HEK293 (cell line): ENCODE data around the gene OR2A14.

Experiments used
- CTCF ChIP-seq: fragments of 450-650 bp; formaldehyde crosslinking; IDR thresholded peaks from 2 replicates; pipeline ENCODE4 v1.5.1; 2016; ENCODE audit warnings: missing biosample characterization, missing genetic modification characterization
- ZBTB48 ChIP-seq: fragments of 450-650 bp; formaldehyde crosslinking; IDR thresholded peaks from 2 replicates; pipeline ENCODE4 v1.5.1; 2016; ENCODE audit warnings: missing biosample characterization, missing genetic modification characterization
- ZNF138 ChIP-seq: fragments of 450-650 bp; formaldehyde crosslinking; IDR thresholded peaks from 2 replicates; pipeline ENCODE4 v1.5.1; 2016; ENCODE audit warnings: missing biosample characterization, missing genetic modification characterization, borderline replicate concordance
- ZNF704 ChIP-seq: fragments of 450-650 bp; formaldehyde crosslinking; IDR thresholded peaks from 2 replicates; pipeline ENCODE4 v1.5.1; 2016; ENCODE audit warnings: missing biosample characterization, missing genetic modification characterization

- TF ChIP-seq ZNF704 (no peak), CTCF (tag by site-specific recombination) (no peak), ZNF138 (tag by site-specific recombination) (no peak), ZBTB48 (tag by site-specific recombination) (no peak)
Measured at GRCh38 chr7:144109283-144109682, 13.7 kb upstream of the OR2A14 start, which contains the start of gene OR2A2.
